ENCODE results near the gene ACSS1. TPM values are rescaled to one million over a fixed set of nuclear protein-coding genes. Genes with fewer than 3 reads are reported as not detected.

ACSS1 gene
- total RNA-seq, 2 donors from 2014 or later: 25.6 to 26.4 TPM

DNA sequence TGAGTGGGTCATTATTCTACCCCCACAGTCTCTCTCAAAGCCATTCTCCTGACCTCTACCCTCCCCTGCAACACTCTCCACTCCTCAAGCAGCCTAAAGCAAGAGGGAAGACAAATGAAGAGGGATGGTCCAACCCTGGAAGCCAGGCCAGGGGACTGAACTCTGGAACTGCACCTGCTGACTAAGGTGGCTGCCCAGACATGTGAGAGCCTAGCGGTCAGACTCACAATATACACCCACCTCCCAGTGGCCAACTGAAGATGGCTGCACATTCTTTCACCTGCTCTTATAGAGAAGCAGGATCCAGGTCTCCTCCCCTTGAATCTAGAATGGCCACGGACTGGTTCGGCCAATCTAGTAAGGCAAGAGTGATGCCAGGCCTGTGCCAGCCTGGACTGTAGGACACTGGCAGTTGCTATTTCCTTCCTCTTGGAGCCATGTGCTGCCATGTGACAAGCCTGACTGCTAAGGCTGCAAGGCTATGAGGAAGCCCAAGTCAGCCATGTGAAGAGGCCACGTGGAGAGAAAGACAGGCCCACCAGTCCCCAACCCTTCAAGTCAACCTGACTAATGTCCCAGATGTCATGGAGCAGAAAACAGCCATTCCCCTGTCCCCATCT is 31.8 kb downstream of the ACSS1 start:
- TF ChIP-seq, protein P1, sequence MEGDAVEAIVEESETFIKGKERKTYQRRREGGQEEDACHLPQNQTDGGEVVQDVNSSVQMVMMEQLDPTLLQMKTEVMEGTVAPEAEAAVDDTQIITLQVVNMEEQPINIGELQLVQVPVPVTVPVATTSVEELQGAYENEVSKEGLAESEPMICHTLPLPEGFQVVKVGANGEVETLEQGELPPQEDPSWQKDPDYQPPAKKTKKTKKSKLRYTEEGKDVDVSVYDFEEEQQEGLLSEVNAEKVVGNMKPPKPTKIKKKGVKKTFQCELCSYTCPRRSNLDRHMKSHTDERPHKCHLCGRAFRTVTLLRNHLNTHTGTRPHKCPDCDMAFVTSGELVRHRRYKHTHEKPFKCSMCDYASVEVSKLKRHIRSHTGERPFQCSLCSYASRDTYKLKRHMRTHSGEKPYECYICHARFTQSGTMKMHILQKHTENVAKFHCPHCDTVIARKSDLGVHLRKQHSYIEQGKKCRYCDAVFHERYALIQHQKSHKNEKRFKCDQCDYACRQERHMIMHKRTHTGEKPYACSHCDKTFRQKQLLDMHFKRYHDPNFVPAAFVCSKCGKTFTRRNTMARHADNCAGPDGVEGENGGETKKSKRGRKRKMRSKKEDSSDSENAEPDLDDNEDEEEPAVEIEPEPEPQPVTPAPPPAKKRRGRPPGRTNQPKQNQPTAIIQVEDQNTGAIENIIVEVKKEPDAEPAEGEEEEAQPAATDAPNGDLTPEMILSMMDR (IDR thresholded peaks at IDR 0.05): no peak
- Histone ChIP-seq H3K9me3 (no peaks in the 10 kb centered on the region), H3K27me3 (no peaks in the 10 kb centered on the region), H3K36me3 (peaks cover 11% of the 10 kb centered on the region), H3K4me3 (no peak overlapping the region), H3K4me1 (peaks cover 0 to 45% of the 10 kb centered on the region in 2 donors), H3K27ac (peak overlapping the region in 1 of 2 donors; percentile 35)
- DNase-seq (ENCODE audit: low spot score): no peak

DNA sequence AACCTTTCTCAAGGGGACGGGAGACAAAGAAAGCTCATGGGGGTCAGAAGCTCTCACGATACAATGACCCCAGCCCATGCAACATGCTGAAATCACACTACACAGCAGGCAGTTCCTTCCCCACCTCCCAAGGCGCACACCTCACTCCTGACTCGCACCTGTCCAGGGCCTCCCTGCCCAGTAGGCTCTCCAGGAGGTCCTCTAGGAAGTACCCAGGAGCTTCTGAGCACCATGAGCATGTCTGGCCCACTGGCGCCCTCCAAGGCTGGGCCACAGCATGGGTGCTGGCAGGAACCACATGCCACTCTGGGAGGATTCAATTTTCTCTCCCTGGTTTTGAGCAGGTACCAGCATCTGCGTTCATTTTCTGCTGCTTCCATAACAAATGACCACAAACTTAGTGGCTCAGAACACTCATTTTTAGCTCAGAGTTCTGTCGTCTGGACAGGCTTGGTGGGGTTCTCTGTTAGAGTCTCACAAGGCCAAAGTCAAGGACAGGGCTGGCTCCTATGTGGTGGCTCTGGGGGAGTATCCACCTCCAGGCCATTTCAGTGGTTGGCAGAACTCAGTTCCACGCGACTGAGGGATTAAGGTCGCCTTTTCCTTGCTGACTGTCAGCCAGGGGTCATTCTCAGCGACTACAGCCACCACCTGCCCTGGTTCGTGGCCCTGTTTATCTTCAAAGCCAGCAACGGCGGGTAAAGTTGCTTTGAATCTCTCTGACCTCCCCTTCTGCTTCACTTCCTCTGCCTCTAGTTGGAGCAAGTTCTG is 32.7 kb downstream of the ACSS1 start:
- Histone ChIP-seq H3K4me1 (peaks cover 0 to 47% of the 10 kb centered on the region in 2 donors), H3K4me3 (no peak overlapping the region), H3K27me3 (no peaks in the 10 kb centered on the region), H3K27ac (peak overlapping the region; percentile 19 to 35), H3K9me3 (no peaks in the 10 kb centered on the region), H3K36me3 (peaks cover 7% of the 10 kb centered on the region)
- no peak for DNase-seq (ENCODE audit: low spot score)
- TF ChIP-seq, protein P1 (IDR thresholded peaks at IDR 0.05): no peak

DNA sequence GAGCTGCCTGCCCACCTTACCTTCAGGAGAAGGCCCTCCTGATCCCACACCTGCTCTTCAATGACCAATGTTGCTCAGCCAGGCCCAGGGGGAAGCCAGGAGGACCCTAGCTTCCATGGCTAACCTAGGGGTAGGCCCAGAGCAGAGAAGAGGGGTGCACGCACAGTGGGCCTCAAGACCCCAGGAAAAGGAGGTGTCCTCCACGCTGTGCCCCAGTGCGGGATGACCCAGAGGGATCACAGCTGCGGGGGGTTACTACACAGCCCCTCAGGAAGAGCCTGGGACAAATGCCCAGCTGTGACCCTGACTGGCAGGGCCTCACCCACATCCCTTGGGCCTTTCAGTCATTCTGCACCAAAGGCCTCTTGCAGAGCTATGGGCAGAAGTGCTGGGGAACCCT is 33.8 kb downstream of the ACSS1 start:
- Histone ChIP-seq H3K27me3 (no peaks in the 10 kb centered on the region), H3K36me3 (peaks cover 10% of the 10 kb centered on the region), H3K4me3 (no peak overlapping the region), H3K9me3 (no peaks in the 10 kb centered on the region), H3K4me1 (peaks cover 0 to 47% of the 10 kb centered on the region in 2 donors), H3K27ac (no peak overlapping the region)
- TF ChIP-seq, protein P1 (IDR thresholded peaks at IDR 0.05): no peak
- DNase-seq (ENCODE audit: low spot score): no peak

DNA sequence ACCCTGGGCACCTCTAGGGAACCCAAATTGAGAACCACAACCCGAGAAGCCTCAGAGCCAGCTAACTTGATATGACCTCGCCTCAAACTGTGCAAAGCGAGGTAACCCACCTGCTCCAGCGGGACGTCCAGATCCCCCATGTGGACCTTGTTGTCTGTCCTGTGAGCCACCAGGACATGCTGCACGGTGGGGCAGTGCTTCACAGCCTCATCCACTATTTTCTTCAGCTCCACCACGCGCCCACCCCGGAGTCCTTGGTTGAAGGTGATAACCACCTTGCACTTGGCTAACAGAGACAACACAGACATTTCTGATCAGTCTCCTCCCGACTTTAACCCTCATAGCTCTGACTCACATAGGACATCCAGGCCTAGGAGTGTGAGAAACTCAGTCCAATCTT is 34.6 kb downstream of the ACSS1 start:
- Histone ChIP-seq H3K4me3 (no peak overlapping the region), H3K9me3 (no peaks in the 10 kb centered on the region), H3K36me3 (peaks cover 18% of the 10 kb centered on the region), H3K27me3 (no peaks in the 10 kb centered on the region), H3K4me1 (peaks cover 0 to 47% of the 10 kb centered on the region in 2 donors), H3K27ac (peak overlapping the region in 1 of 2 donors; percentile 47)
- TF ChIP-seq, protein P1 (IDR thresholded peaks at IDR 0.05): no peak
- DNase-seq (ENCODE audit: low spot score): no peak

DNA sequence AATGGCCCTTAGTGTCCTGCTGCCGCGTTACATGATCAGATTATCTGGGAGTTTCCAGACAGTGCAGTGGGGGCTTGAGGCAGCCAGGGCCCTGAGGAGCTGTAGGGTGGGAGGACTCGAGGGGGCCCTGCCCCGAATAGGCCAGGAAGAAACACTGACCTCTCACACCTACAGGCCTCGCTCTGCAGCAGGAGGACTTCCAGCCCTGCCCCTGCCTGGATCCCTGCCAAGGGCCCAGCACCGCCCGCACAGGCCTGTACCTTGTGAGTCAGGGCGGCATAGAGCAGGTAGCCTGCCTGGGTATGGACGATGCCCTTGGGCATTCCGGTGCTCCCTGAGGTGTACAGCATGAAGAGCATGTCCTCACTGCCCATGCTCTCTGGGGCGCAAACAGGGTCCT is 35.3 kb downstream of the ACSS1 start:
- Histone ChIP-seq H3K4me3 (no peak overlapping the region), H3K36me3 (peaks cover 22% of the 10 kb centered on the region), H3K4me1 (peaks cover 0 to 47% of the 10 kb centered on the region in 2 donors), H3K27ac (peak overlapping the region in 1 of 2 donors; percentile 47), H3K27me3 (no peaks in the 10 kb centered on the region), H3K9me3 (no peaks in the 10 kb centered on the region)
- TF ChIP-seq, protein P1 (IDR thresholded peaks at IDR 0.05): no peak
- no peak for DNase-seq (ENCODE audit: low spot score)

Measured in right atrium auricular region (tissue), 2 donors.